Activated CD4-positive, alpha-beta T cell treated with anti-CD3 and anti-CD28 coated beads, Interleukin-10, Interleukin-2, amounts not matched to agents 100 ng/mL and 50 ng/mL, durations not matched to agents 16 hours and 8 hours (primary cell): ENCODE measurements around the gene MCF2.
A peak's percentile ranks its signal among the peaks of the same experiment; 100 is the strongest.

ENCODE experiments used
- DNase-seq: peaks from one replicate; pipeline ENCODE4 v3.0.0-alpha.2; 2020

Gene MCF2

DNA sequence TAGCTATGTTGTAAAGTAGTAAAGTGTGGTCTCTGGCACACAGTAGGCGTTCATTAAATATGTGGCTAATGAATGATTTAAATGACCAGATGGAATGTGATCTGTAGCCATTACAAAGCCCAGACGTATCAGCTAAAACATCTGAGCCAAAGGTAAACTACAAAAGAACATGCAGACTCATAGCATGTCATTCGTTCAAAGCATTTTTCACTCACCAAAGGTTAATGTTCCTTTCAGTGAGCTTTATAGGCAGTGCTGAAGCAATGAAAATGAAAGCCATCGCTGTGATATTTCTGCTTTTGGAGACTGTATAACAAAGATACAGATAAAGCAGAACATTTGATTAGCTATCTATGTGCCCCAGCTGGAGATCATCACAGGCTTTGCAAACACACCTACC is 126.9 kb downstream of the MCF2 start:
- DNase-seq, result no peak

GRCh38 chrX:139566981-139567380 is 141.0 kb downstream of the MCF2 start:
- no peak for DNase-seq

- DNase-seq, result no peak
Measured at GRCh38 chrX:139563251-139563650, 144.7 kb downstream of the MCF2 start.

DNA sequence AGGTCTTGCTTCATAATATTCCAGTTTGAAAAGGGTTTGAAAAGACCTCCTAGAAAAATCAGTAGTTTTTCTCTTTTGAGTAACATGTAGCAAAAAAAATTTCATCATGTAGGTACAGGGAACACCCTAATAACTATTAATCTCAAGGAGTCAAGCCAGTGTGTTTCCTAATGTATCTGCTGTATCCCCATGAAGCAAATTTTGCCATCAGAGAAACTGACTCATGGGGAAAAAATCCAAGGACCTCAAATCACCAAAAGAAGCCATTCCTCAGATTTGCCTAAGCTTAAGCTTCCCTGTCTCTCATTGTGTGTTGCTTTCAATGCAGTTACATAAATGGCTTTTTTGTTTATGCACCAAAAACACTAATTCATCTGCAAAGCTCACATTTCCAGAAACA is 147.7 kb downstream of the MCF2 start:
- no peak for DNase-seq

DNA sequence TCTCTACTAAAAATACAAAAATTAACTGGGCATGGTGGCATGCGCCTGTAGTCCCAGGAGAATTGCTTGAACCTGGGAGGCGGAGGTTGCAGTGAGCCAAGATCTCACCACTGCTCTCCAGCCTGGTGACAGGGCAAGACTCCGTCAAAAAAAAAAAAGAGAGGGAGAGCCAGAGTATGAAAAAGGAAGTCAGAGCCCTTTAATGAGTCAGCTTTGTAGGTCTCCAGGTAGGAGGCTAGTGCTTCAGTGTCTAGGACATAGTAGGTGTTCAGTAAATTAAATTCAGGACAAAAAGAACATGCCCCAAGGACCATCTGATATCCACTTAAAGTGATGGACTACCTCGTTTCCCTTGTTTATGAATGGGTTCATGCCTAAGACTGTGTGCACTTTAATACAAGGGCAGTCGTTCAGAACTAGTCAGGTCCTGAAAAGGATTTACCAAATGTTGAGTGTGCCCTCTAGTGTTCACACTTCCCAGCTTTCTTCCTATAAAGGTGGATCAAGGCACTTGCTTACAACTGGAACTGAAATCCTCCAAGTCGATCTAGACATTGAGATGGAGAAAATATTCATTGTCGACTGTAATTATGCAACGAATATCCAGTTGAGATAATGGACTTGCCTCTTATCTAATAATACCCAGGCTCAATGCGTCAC is 148.5 kb downstream of the MCF2 start:
- DNase-seq, result peak; percentile 52

- DNase-seq, result no peak
Measured at GRCh38 chrX:139554991-139555675, 152.8 kb downstream of the MCF2 start.

GRCh38 chrX:139554376-139554775 is 153.6 kb downstream of the MCF2 start:
- DNase-seq, result no peak

- DNase-seq, result no peak
Measured at GRCh38 chrX:139544591-139544990, 163.4 kb downstream of the MCF2 start.

GRCh38 chrX:139543920-139544319 is 164.0 kb downstream of the MCF2 start:
- DNase-seq, result no peak

- no peak for DNase-seq
Measured at GRCh38 chrX:139542652-139543051, 165.3 kb downstream of the MCF2 start.

GRCh38 chrX:139538907-139539790 is 168.8 kb downstream of the MCF2 start:
- DNase-seq, result no peak

DNA sequence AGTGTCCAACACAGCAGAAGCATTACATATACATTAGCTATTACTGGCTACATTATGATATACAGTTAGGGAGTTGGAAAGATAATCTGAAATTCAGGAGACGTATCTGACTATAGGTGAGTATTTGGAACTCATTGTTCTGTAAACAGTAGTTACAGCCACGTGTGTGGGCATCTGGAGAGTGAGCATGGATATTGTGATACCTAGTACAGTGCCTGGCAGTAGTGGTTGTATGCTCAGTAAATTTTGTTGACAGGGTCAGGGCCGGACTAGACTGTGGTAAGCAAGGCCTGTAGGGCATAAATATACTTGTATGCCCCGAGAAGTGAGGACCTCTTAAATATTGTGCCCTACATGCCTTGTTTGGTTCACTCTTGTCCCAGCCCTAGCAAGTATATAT is 174.5 kb downstream of the MCF2 start:
- no peak for DNase-seq

DNA sequence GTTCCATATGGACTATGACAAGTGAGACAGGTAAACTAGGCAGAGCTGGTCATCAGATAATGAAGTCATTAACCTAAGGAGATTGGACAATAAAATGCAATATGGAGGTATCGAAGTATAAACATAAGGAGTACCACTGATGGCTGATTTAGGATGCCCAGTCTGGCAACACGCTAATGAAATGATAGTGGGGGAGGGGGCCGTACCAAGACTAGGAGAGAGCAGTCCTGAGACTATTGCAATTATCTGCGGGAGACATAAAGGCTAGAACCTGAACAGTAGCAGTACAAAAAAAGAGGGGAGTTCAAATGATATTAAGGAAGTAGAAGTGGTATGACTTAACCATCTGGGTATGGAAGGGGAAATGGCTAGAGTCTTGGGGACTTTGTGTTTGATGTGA is 175.1 kb downstream of the MCF2 start:
- no peak for DNase-seq
